ENCODE results near the gene ZNF407.

ZNF407 gene

GRCh38 chr18:75010689-75011088 lies 413.0 kb downstream of the ZNF407 start:
- DNase-seq (ENCODE audit: low spot score) = no peak

DNA sequence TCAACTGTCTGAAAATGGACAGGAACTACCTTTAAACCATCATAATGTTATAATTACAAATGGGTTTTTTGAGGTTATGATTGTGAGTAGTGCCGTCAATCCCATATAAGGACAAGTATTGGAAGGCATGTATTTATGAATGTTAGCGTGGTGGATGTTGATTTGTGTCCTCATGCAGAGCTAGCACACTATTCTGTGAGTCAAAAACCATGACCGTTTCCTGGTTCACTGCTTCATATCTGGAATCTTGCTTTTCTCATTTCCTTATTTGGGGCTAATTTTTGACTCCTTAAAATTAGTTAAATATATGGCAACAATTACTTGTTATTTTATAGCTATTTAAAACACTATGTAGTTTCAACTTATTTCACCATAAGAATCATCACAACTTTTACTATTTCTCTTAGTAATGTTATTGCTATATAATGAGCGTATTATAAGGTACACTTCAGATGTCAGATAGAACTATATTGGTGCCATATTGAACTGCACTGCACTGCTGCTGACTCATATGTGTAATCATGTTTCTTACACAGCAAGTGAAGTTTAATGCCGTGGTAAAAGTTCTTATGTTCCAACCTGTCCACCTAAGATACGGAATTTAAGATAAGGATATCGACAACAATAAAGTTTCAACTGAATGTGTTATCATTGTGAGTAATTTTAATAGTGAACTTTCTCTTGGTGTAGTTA lies 418.5 kb downstream of the ZNF407 start:
- no peak for DNase-seq (ENCODE audit: low spot score)

GRCh38 chr18:75023473-75023872 lies 425.8 kb downstream of the ZNF407 start:
- no peak for DNase-seq (ENCODE audit: low spot score)

DNA sequence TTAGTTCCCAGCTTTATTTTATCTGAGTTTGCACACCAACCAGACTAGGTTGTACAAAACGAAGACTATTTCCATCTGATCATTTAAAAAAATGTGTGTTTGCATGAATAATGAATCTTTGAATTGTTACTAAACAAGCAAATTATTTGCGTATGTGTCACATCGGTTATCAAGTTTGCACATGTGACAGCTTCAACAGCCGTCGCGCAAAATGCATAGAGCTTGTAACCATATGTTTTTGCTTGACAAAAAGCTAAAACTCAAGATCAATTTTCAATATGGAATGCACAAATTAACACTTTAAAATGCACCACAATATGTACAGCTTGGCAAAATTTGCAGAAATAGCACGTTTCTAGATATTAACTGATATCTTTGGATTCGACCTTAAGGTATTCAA lies 427.2 kb downstream of the ZNF407 start:
- no peak for DNase-seq (ENCODE audit: low spot score)

DNA sequence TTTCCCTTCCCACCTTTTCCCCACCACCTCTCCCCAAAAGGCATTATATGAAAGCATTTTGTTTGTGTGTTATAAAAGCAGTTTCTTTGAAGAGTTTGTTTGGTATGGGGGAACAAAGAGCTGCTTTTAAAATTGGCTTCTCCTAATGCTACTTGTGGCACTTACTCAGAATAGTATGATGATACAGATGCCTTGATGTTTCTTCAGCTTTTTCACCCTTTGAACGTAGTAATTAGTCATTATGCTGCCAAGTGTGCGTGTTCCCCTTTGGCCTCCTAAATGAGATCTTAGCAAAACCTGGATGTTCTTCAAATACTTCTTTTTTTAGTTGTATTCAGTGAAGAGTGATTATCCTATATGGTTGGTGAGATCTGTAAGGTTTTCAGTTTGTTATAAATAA lies 427.9 kb downstream of the ZNF407 start:
- DNase-seq (ENCODE audit: low spot score) = no peak

- DNase-seq (ENCODE audit: low spot score) = no peak
Observed at GRCh38 chr18:75029481-75029880, 431.8 kb downstream of the ZNF407 start.

GRCh38 chr18:75031717-75032317 lies 434.1 kb downstream of the ZNF407 start:
- no peak for DNase-seq (ENCODE audit: low spot score)

- no peak for DNase-seq (ENCODE audit: low spot score)
Observed at GRCh38 chr18:75033516-75033915, 435.8 kb downstream of the ZNF407 start.

DNA sequence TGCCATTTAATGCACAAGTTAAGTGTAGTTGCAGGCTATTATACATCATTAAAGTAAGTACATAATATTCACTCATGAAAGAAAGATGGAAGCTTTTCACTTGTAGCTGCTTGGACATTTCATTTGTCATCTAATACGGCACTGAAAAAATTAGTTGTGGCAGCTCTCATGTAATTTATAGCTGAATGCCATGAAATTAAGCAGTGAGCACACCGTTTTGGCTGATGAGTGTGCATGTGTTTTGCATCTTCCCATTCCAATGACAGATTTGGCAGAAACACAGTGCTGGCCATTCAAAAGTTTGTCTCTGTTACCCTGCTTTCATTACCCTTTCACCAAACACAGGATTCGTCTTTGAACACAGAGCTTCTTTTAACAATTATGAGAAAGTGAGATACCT lies 437.3 kb downstream of the ZNF407 start:
- DNase-seq (ENCODE audit: low spot score) = no peak

DNA sequence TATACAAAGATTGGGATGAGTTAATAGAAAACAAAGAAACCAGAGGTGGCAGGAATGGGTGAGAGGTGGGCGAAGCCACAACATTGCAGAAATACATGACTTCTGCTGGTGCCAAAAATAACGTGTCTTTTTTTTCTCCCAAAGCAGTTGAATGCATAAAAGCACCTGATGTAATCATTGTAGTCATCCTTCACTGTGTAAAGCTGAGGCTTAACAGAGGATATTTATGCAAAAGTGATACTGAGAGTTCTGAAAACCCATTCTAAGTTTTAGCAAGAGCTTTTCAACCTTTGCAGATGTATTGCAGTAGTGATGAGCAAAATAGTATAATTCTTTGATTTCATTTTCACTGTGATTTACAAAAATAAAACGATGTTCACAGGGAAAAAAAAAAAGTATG lies 438.3 kb downstream of the ZNF407 start:
- DNase-seq (ENCODE audit: low spot score) = no peak

DNA sequence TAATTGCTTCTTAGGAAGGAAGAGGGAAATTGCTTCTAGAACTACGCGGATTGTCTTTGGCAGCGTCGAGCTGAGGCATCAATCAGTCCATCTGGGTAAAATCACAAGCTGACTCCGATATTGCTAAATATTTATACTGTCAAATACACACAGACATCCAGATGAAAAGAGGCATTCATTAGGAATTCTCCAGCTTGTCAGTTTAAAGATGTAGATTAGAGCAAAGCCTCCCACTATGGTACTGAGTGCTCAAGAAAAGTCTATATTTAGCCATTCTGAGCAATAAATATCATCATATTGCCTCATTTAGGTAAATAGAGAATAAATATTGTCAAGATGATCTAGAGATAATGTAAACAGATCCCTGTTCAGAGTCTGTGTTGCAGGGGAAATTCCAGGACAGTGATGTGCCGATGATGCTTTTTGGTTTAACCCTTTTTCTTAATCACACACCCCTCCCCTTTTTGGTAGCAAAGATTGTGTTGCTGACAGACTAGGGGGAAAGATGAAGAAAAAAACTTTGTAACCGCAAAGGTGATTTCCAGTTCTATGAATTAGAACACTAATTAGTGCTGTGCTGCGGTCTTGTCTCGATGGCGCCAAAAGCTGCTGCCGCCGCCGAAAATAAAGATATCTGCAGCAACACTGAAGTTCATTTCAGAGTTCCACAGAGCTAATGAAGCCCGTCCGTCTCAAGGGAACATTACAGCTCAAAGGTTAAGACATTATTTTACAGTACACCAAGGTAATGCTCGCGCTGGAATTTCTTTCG lies 439.4 kb downstream of the ZNF407 start:
- DNase-seq (ENCODE audit: low spot score) = no peak

- no peak for DNase-seq (ENCODE audit: low spot score)
Observed at GRCh38 chr18:75037689-75037955, 440.0 kb downstream of the ZNF407 start.

GRCh38 chr18:75041586-75041985 lies 443.9 kb downstream of the ZNF407 start:
- DNase-seq (ENCODE audit: low spot score) = no peak

- no peak for DNase-seq (ENCODE audit: low spot score)
Observed at GRCh38 chr18:75043478-75043877, 445.8 kb downstream of the ZNF407 start.

DNA sequence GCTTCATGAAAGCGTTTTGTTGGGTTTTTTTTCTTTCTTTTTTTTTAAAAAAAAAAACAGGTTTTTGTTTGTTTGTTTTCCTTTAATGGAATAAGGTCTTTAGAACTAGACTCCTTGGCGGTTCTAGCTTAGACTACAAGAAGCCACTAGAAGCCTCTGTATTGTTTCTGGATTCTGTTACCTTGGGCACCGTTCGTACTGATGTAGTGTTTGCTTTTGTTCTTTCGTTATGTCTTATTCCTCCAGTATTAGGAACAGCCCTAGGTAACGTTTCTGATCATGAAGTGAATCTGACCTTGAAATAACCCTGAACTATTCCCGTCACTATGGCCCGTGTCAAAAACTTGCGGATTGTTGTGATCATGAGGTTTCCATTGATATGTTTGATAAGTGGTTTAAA lies 446.6 kb downstream of the ZNF407 start:
- DNase-seq (ENCODE audit: low spot score) = no peak

DNA sequence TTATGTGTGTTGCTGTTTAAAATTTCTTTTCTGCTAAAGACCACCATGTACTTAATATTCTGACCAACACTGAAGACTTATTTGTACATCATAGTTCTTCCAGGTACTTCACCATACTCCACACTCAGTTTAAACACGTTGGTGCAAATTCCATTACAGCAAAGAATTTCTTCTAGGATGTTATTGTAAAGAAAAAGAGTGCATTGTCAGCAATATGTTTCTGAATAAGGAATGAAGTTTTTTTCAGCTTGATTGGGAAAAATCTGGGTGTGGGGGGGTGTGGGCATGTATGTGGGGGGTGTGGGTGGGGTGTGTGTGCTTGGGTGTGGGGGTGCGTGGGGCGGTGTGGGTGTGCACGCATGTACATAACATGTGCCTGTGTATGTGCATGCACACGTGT lies 447.1 kb downstream of the ZNF407 start:
- no peak for DNase-seq (ENCODE audit: low spot score)

- DNase-seq (ENCODE audit: low spot score) = no peak
Observed at GRCh38 chr18:75045272-75045671, 447.6 kb downstream of the ZNF407 start.

DNA sequence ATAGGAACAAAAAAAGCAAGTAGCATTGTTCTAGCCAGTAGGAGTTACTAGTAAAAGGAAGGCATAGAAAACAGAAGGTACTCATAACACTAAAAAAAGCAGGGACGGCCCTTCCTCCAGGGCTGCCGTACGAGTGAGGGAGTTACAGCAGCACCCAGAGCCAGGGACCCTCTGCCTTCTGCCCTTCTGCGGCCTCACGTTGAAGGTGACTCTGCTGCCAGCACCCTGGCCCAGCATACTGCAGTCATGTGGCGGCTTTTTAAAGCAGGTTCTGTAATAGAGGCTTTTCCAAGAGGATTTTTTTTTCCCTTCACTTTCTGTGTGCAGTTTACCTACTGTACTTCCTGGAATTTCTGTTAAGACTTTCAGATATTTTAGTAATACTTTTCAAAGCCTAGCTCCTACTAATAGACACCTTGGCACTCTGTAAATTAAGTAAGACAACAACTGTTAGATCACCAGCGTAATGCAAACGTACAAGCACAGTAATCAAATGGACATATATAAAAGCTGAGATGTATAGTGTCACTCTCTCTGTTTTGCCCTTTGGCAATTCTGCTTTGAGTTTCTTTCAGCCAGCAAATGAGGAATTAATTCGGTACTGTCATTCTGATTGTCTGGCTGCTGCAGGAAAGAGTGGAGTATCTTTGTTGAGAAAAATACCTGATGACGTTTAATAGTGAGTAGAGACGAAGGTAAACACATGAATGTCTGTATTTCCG lies 449.7 kb downstream of the ZNF407 start:
- no peak for DNase-seq (ENCODE audit: low spot score)

DNA sequence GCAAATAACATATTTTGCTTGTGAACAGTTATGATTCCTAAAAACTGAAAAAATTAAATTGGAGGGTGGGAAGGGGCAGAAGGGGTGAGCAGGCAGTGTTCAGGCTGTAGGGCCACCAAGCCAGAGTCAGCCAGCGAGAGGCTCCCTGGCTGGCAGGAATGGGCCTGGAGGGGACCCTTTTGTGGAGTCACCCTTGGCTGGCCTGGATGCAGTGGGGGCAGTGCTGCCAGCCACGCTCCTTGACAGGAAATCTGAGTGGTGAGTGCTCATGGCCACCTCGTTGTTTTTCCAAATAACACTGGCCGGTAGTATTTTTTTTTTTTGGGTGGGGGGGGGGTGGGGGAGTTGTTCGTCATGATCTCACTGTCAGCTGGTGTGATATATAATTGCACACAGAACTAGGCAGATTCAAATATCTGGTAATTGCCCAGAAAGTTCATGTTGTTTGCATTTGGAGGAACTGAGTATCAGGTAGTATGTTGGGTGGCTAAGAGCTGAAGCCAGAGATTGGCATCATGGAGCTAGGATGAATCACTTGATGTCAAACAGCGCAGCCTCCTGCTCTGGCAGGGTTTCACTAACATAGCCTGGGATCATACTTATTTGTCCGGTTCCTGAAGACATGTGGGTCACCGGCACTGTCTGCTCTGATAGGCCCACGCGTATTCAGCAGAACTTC lies 451.2 kb downstream of the ZNF407 start:
- DNase-seq (ENCODE audit: low spot score) = no peak

- DNase-seq (ENCODE audit: low spot score) = no peak
Observed at GRCh38 chr18:75049455-75049789, 451.8 kb downstream of the ZNF407 start.

GRCh38 chr18:75051757-75052156 lies 454.1 kb downstream of the ZNF407 start:
- no peak for DNase-seq (ENCODE audit: low spot score)

DNA sequence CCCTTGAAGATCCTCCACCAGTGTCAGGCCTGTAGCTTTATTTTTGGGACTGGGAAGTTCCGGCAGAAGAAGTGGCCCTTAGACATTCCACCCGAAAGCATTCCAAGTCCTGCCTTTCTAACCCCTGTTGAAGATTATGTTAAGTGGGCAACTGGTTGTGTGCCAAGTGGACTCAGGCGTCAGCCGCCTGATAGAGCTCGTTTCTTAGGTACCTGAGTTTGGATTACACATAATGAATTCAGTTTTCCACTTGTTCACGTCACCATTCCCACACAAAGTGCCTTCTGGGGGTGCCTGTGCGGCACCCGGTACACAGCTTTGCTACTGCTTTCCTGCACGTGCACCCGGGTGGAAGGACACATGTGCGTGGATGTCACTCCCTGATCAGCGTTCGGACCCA lies 454.8 kb downstream of the ZNF407 start:
- DNase-seq (ENCODE audit: low spot score) = no peak

Data from D341Med (cell line).